GM12892 (cell line): ENCODE data around the gene IMMP2L.

ENCODE experiments used
- DNase-seq: peaks from one replicate; pipeline ENCODE4 v3.0.0; 2011; ENCODE audit not compliant: insufficient read length
- FAIRE-seq: peaks from 2 replicates; lab custom pipeline; 2011; peaks lifted over from hg19 to GRCh38; lab: Jason Lieb, UNC
- POLR2A ChIP-seq: IDR thresholded peaks from 2 replicates; pipeline ENCODE4 v1.6.1; 2011; ENCODE audit warnings: low read depth, low read length, control low read depth
- POLR2AphosphoS5 ChIP-seq: IDR thresholded peaks from 2 replicates; pipeline ENCODE4 v1.6.1; 2011; ENCODE audit warnings: low read depth, low read length, control low read depth
- TAF1 ChIP-seq: IDR thresholded peaks from 2 replicates; pipeline ENCODE4 v1.6.1; 2011; ENCODE audit warnings: low read depth, mild to moderate bottlenecking, control low read depth, low read length, borderline replicate concordance

IMMP2L gene

GRCh38 chr7:110880971-110881370 lies 681.3 kb downstream of the IMMP2L start:
- TF ChIP-seq POLR2AphosphoS5 (no peak), POLR2A (no peak)
- FAIRE-seq (no peak), DNase-seq (no peak)

- TF ChIP-seq POLR2A (no peak), TAF1 (no peak), POLR2AphosphoS5 (no peak)
- FAIRE-seq, result no peak
- no peak for DNase-seq
Observed at GRCh38 chr7:110877016-110877415, 685.3 kb downstream of the IMMP2L start.

GRCh38 chr7:110875346-110875745 lies 686.9 kb downstream of the IMMP2L start:
- no peak for FAIRE-seq
- DNase-seq, result no peak
- TF ChIP-seq POLR2AphosphoS5 (no peak), POLR2A (no peak), TAF1 (no peak)

- no peak for FAIRE-seq
Observed at GRCh38 chr7:110871856-110872255, 690.4 kb downstream of the IMMP2L start.

GRCh38 chr7:110870926-110871325 lies 691.4 kb downstream of the IMMP2L start:
- DNase-seq, result no peak
- TF ChIP-seq TAF1 (no peak), POLR2AphosphoS5 (no peak), POLR2A (no peak)
- FAIRE-seq, result no peak

More at GRCh38 chr7:110871856-110872255, 690.4 kb downstream of the IMMP2L start:
- DNase-seq, result no peak
- TF ChIP-seq POLR2AphosphoS5 (no peak), POLR2A (no peak), TAF1 (no peak)

GRCh38 chr7:110868458-110868857 lies 693.8 kb downstream of the IMMP2L start:
- TF ChIP-seq TAF1 (no peak), POLR2A (no peak), POLR2AphosphoS5 (no peak)
- DNase-seq (no peak), FAIRE-seq (no peak)

- DNase-seq (no peak), FAIRE-seq (no peak)
Observed at GRCh38 chr7:110867771-110868170, 694.5 kb downstream of the IMMP2L start.

GRCh38 chr7:110863258-110863657 lies 699.0 kb downstream of the IMMP2L start:
- no peak for TF ChIP-seq TAF1
- TF ChIP-seq POLR2A, result no peak
- no peak for TF ChIP-seq POLR2AphosphoS5
- FAIRE-seq (no peak), DNase-seq (no peak)

More at GRCh38 chr7:110867771-110868170, 694.5 kb downstream of the IMMP2L start:
- TF ChIP-seq POLR2AphosphoS5, result no peak

- TF ChIP-seq POLR2A (no peak), TAF1 (no peak), POLR2AphosphoS5 (no peak)
- DNase-seq (no peak), FAIRE-seq (no peak)
Observed at GRCh38 chr7:110861163-110861562, 701.1 kb downstream of the IMMP2L start.

- no peak for FAIRE-seq
- DNase-seq, result no peak
- TF ChIP-seq TAF1, result no peak
- TF ChIP-seq POLR2AphosphoS5, result no peak
- no peak for TF ChIP-seq POLR2A
Observed at GRCh38 chr7:110857106-110857505, 705.2 kb downstream of the IMMP2L start.

GRCh38 chr7:110856704-110857103 lies 705.6 kb downstream of the IMMP2L start:
- no peak for TF ChIP-seq TAF1
- TF ChIP-seq POLR2A, result no peak
- DNase-seq (no peak), FAIRE-seq (no peak)

- TF ChIP-seq POLR2AphosphoS5 (no peak), POLR2A (no peak), TAF1 (no peak)
- FAIRE-seq (no peak), DNase-seq (no peak)
Observed at GRCh38 chr7:110854651-110855050, 707.6 kb downstream of the IMMP2L start.

GRCh38 chr7:110854166-110854565 lies 708.1 kb downstream of the IMMP2L start:
- no peak for TF ChIP-seq POLR2AphosphoS5
- TF ChIP-seq TAF1, result no peak
- no peak for TF ChIP-seq POLR2A
- FAIRE-seq (no peak), DNase-seq (no peak)
